Activated naive CD4-positive, alpha-beta T cell (primary cell): Measurements from ENCODE around the gene MGAT3.

ENCODE experiments used
- DNase-seq, 4 experiments: peaks; one replicate each; lab custom pipeline; 2025; lab: John Stamatoyannopoulos, UW

MGAT3 gene

GRCh38 chr22:39471381-39472141, 14.7 kb downstream of the MGAT3 start:
- no peak for DNase-seq

- no peak for DNase-seq
These were observed 16.1 kb downstream of the MGAT3 start for GRCh38 chr22:39472570-39473556.

GRCh38 chr22:39473851-39474250, 17.0 kb downstream of the MGAT3 start:
- DNase-seq: no peak

- DNase-seq: no peak
These were observed 17.7 kb downstream of the MGAT3 start for GRCh38 chr22:39474351-39475111.

GRCh38 chr22:39475337-39475736, 18.5 kb downstream of the MGAT3 start:
- no peak for DNase-seq

- DNase-seq: no peak
These were observed 19.1 kb downstream of the MGAT3 start for GRCh38 chr22:39475902-39476301.

- no peak for DNase-seq
These were observed 19.9 kb downstream of the MGAT3 start for GRCh38 chr22:39476664-39477063.

GRCh38 chr22:39477542-39477941, 20.7 kb downstream of the MGAT3 start:
- DNase-seq: no peak

GRCh38 chr22:39478441-39478850, 21.6 kb downstream of the MGAT3 start:
- no peak for DNase-seq

GRCh38 chr22:39479254-39479653, 22.4 kb downstream of the MGAT3 start:
- no peak for DNase-seq

GRCh38 chr22:39480557-39480956, 23.7 kb downstream of the MGAT3 start:
- DNase-seq: no peak

- no peak for DNase-seq
These were observed 24.2 kb downstream of the MGAT3 start for GRCh38 chr22:39481054-39481453.

- DNase-seq: no peak
These were observed 24.8 kb downstream of the MGAT3 start for GRCh38 chr22:39481595-39481994.

GRCh38 chr22:39482768-39483167, 26.0 kb downstream of the MGAT3 start:
- DNase-seq: no peak

- DNase-seq: no peak
These were observed 30.4 kb downstream of the MGAT3 start for GRCh38 chr22:39486951-39487825.

GRCh38 chr22:39487826-39488520, 31.2 kb downstream of the MGAT3 start:
- DNase-seq: no peak

GRCh38 chr22:39488563-39489083, 31.8 kb downstream of the MGAT3 start:
- DNase-seq: no peak

GRCh38 chr22:39489094-39490068, 32.6 kb downstream of the MGAT3 start:
- DNase-seq: no peak
